ENCODE measurements around the gene RTBDN.

Gene RTBDN

DNA sequence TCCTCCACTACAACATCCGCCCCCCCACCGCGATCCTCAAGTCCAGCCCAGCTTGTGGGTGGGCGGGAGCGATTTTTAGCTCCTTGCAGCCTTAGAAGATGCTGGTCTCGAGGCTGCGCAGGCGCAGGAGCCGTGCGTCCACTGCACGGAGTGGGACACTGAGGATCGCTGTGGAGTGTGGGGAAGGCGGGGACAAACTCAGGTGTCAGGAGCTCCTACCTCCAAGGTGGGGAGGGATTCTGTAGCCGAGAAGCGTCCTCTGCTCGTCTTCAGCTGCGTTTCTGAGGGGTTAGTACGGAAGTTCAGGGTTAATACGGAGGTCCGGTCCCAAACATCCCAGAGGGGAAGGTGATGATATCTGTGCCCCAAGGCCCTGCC lies at the start of gene RTBDN:
TSS of gene RTBDN (minus strand) at position 14 of the 378 bp plus-strand sequence. CDS start 4,600 bp downstream, outside the sequence.
- DNase-seq (ENCODE audit: low read depth): no peak
- H3K4me3 ChIP-seq (ENCODE audit: low read length): peak within 1 kb of the TSS; percentile 37
- TF ChIP-seq, protein P1, sequence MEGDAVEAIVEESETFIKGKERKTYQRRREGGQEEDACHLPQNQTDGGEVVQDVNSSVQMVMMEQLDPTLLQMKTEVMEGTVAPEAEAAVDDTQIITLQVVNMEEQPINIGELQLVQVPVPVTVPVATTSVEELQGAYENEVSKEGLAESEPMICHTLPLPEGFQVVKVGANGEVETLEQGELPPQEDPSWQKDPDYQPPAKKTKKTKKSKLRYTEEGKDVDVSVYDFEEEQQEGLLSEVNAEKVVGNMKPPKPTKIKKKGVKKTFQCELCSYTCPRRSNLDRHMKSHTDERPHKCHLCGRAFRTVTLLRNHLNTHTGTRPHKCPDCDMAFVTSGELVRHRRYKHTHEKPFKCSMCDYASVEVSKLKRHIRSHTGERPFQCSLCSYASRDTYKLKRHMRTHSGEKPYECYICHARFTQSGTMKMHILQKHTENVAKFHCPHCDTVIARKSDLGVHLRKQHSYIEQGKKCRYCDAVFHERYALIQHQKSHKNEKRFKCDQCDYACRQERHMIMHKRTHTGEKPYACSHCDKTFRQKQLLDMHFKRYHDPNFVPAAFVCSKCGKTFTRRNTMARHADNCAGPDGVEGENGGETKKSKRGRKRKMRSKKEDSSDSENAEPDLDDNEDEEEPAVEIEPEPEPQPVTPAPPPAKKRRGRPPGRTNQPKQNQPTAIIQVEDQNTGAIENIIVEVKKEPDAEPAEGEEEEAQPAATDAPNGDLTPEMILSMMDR (conservative IDR thresholded peaks at IDR 0.05; ENCODE audit: low read length): no peak

DNA sequence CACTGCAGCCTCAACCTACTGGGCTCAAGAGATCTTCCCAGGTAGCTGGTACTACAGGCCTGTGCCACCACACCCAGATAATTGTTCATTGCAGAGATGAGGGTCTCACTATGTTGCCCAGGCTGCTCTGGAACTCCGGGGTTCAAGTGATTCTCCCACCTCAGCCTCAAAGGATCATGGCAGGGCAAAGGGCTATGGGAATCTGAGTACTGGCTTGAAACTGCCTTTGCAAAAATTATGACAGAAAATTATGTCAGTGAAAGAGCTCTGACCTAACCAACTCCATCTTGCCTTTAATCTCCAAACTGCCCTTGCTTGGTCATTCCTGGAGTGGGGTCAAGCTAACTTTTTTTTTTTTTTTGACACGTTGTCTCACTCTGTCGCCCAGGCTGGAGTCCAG lies 48.2 kb upstream of the RTBDN start:
- no peak overlapping the region for H3K4me3 ChIP-seq (ENCODE audit: low read length)
- no peak for DNase-seq (ENCODE audit: low read depth)
- TF ChIP-seq, protein P1 (conservative IDR thresholded peaks at IDR 0.05; ENCODE audit: low read length): no peak

DNA sequence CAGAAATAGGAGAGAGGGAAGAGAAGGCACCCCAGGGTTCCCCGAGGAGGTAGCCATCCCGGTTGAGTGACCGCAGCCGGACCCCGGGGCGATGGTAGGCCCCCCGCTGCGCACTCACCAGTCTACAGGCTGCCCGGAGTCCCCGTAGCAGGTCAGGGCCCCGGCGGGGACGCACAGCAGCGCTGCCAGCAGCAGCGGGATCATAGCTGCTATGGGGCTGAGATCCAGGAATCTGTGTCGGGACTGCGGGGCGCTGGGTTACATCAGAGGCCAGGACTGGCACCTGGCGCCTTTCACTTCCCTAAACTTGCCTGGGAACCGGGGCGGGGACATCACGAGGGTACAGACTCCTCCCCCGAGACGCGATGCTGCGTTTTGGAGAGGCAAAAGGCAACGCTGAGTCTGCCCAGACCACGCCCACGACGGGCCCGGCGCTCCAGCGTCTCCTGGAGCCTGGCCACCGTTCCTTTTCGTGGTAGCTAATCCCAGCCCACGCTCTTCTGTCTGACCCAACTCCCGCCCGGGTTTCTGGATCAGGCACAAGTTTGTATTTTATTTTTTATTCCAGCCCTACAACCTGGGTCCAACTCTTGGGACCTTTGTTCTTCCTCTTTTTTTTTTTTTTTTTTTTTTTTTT lies 46.9 kb upstream of the RTBDN start, which contains the start of gene DNASE2:
TSS of gene DNASE2 (minus strand) at position 278 of the 637 bp plus-strand sequence. CDS start at position 204, 74 bp downstream.
- TF ChIP-seq, protein P1 (conservative IDR thresholded peaks at IDR 0.05; ENCODE audit: low read length): no peak
- H3K4me3 ChIP-seq (ENCODE audit: low read length): peak within 1 kb of the TSS; percentile 85
- DNase-seq (ENCODE audit: low read depth): peak; percentile 90

DNA sequence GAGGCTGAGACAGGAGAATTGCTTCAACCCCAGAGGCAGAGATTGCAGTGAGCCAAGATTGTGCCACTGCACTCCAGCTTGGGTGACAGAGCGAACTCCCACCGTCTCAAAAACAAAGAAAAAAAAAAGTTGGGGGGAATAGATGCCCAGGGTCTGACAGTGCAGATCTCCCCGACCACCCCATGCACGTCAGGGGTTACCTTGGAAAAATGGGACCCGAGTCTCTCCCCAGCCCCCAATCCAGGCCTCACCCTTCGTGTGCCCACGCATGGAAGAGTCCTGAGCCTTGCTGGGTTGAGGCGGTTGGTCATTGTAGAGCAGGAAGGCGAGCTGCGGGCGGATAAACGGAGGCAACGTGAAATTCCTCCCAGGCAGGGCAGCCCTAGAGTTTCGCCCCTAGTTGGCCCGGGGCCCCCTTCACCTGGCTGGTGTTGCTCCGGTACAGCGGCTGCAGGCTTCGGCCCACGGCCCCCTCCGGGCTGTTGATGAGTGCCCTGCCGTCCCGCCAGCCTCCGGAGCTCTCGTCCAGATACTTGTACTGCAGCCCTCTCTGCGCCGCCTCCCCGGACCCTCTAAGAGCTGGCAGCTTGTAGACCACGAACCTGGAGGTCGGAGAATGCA lies 46.3 kb upstream of the RTBDN start:
- TF ChIP-seq, protein P1 (conservative IDR thresholded peaks at IDR 0.05; ENCODE audit: low read length): no peak
- no peak for DNase-seq (ENCODE audit: low read depth)
- peak overlapping the region; percentile 85 for H3K4me3 ChIP-seq (ENCODE audit: low read length)

DNA sequence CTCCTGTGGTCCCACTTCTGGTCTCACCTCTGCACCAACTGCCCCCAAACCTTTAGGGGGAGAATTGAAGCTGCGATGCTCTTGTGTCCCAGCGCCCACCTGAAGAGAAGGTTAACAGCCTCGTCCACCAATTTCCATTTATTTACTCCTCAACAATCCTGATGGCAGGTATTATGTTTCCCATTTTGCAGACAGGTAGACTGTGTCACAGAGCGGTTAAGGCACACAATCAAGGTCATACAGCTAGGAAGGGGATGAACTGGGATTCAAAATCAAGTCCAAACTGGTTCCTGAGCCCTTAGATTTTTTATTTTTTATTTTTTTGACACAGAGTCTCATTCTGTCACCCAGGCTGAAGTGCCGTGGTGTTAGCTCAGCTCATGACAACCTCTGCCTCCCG lies 40.7 kb upstream of the RTBDN start:
- TF ChIP-seq, protein P1 (conservative IDR thresholded peaks at IDR 0.05; ENCODE audit: low read length): no peak
- H3K4me3 ChIP-seq (ENCODE audit: low read length): no peak overlapping the region
- no peak for DNase-seq (ENCODE audit: low read depth)

DNA sequence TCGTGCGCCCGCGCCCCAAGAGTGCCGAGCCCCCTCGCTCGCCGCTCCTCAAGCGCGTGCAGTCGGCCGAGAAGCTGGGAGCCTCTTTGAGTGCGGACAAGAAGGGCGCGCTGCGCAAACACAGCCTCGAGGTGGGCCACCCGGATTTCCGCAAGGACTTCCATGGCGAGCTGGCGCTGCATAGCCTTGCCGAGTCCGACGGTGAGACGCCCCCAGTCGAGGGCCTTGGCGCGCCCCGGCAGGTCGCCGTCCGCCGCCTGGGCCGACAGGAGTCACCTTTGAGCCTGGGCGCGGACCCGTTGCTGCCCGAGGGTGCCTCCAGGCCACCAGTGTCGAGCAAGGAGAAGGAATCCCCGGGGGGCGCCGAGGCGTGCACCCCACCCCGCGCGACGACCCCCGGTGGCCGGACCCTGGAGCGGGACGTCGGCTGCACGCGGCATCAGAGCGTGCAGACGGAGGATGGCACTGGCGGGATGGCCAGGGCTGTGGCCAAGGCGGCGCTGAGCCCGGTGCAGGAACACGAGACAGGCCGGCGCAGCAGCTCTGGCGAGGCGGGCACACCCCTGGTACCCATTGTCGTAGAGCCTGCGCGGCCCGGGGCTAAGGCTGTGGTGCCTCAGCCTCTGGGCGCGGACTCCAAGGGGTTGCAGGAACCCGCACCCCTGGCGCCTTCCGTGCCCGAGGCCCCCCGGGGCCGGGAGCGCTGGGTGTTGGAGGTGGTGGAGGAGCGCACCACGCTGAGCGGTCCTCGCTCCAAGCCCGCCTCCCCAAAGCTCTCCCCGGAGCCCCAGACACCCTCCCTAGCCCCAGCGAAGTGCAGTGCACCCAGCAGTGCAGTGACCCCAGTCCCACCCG lies 39.7 kb upstream of the RTBDN start:
- TF ChIP-seq, protein P1 (conservative IDR thresholded peaks at IDR 0.05; ENCODE audit: low read length): no peak
- H3K4me3 ChIP-seq (ENCODE audit: low read length): no peak overlapping the region
- no peak for DNase-seq (ENCODE audit: low read depth)

Measured in AG10803 (cell line).